Measurements from ENCODE around the gene NDFIP2.

DNA sequence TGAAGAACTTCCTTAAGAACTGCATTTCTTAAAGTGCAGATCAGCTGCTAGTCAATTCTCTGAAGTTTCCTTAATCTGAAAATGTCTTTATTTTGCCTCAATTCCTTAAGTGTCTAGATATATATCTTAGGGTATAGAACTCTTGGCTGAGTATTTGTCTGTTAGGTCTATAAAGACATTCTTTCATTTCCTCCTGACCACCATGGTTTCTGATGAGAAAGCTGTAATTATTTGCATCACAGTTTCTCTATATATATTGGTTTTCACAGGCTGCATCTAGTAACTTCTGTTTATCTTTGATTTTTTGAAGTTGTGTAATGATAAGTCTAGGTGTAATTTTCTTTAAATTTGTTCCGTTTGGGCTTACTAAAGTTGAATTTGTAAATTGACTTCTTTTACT lies 15.2 kb downstream of the NDFIP2 start:
- TF ChIP-seq, protein P1, sequence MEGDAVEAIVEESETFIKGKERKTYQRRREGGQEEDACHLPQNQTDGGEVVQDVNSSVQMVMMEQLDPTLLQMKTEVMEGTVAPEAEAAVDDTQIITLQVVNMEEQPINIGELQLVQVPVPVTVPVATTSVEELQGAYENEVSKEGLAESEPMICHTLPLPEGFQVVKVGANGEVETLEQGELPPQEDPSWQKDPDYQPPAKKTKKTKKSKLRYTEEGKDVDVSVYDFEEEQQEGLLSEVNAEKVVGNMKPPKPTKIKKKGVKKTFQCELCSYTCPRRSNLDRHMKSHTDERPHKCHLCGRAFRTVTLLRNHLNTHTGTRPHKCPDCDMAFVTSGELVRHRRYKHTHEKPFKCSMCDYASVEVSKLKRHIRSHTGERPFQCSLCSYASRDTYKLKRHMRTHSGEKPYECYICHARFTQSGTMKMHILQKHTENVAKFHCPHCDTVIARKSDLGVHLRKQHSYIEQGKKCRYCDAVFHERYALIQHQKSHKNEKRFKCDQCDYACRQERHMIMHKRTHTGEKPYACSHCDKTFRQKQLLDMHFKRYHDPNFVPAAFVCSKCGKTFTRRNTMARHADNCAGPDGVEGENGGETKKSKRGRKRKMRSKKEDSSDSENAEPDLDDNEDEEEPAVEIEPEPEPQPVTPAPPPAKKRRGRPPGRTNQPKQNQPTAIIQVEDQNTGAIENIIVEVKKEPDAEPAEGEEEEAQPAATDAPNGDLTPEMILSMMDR (conservative IDR thresholded peaks at IDR 0.05; ENCODE audit: low read length) = no peak
- no peak for TF ChIP-seq EZH2phosphoT487 (IDR thresholded peaks at IDR 0.05; ENCODE audit: borderline replicate concordance, low read depth, low read length)

Measured in OCI-LY7 (cell line).